AG04449 (cell line): ENCODE results near the gene MDFI.
A peak's percentile ranks its signal among the peaks of the same experiment; 100 is the strongest.

ENCODE experiments used
- CTCF ChIA-PET: fragments of 350-600 bp; formaldehyde crosslinking; extraction: SDS; loops from one replicate; lab custom pipeline; 2021; ENCODE audit warnings: antibody characterized with exemption; lab: Yijun Ruan, JAX
- POLR2A ChIA-PET: fragments of 400-600, 350-600 bp; formaldehyde crosslinking; extraction: SDS; loops from one replicate; lab custom pipeline; 2020; ENCODE audit warnings: antibody characterized with exemption, inconsistent platforms; lab: Yijun Ruan, JAX
- DNase-seq: peaks from one replicate; pipeline ENCODE4 v3.0.0-alpha.2; 2010; ENCODE audit warnings: low read depth, low spot score
- H3K4me3 ChIP-seq: 2 replicates; pipeline ENCODE4 v1.5.1; 2011; ENCODE audit warnings: low read depth, mild to moderate bottlenecking, control low read depth, low read length
- CTCF ChIP-seq: IDR thresholded peaks from one replicate; pipeline ENCODE4 v1.5.1; 2011; ENCODE audit warnings: mild to moderate bottlenecking, moderate library complexity, low read length, control low read depth, inconsistent platforms; ENCODE audit not compliant: insufficient read depth; ENCODE audit errors: missing control alignments

MDFI gene

GRCh38 chr6:41638935-41639808 lies 904 bp downstream of the MDFI start:
- POLR2A ChIA-PET = interaction anchor here (0.8 kb wide), 1 partner anchor 16 kb away, joined by 3 read pairs; no protein-coding TSS in a partner anchor
- no peak for DNase-seq
- CTCF ChIA-PET = interaction anchor here (0.8 to 1.6 kb wide), 5 partner anchors 10 to 271 kb away, joined by 3 to 8 read pairs (median 4); no protein-coding TSS in a partner anchor
- peak overlapping the region; percentile 60 for H3K4me3 ChIP-seq
- TF ChIP-seq CTCF = no peak

- ChIA-PET POLR2A (no interaction called here), CTCF (interaction anchor here (0.8 to 1.6 kb wide), 5 partner anchors 10 to 272 kb away, joined by 3 to 8 read pairs (median 4); no protein-coding TSS in a partner anchor)
- no peak for TF ChIP-seq CTCF
- no peak for DNase-seq
- H3K4me3 ChIP-seq = peak overlapping the region; percentile 60
Observed at GRCh38 chr6:41639809-41640371, 1.6 kb downstream of the MDFI start.

GRCh38 chr6:41640426-41640825 lies 2.2 kb downstream of the MDFI start:
- no peak for TF ChIP-seq CTCF
- ChIA-PET CTCF (interaction anchor here (0.9 to 1.6 kb wide), 3 partner anchors 9 to 44 kb away, joined by 3 to 7 read pairs (median 4); no protein-coding TSS in a partner anchor), POLR2A (no interaction called here)
- no peak overlapping the region for H3K4me3 ChIP-seq
- DNase-seq = no peak

GRCh38 chr6:41641352-41641925 lies 3.2 kb downstream of the MDFI start:
- POLR2A ChIA-PET = no interaction called here
- TF ChIP-seq CTCF = no peak
- CTCF ChIA-PET = no interaction called here
- H3K4me3 ChIP-seq = no peak overlapping the region
- no peak for DNase-seq

- CTCF ChIA-PET = no interaction called here
- DNase-seq = no peak
- POLR2A ChIA-PET = no interaction called here
- H3K4me3 ChIP-seq = no peak overlapping the region
- TF ChIP-seq CTCF = no peak
Observed at GRCh38 chr6:41642090-41642959, 4.1 kb downstream of the MDFI start.
